HG03442 (cell line): ENCODE results near the gene GOLGA8T.
"Not testable (repeated sequence)": the region's sequence is repeated elsewhere in the genome, so short reads cannot be mapped to it uniquely, and the experiment has no call there.

Source experiments
- ATAC-seq: cut with Tn5 transposase; IDR thresholded peaks from one replicate; pipeline ENCODE4 v1.9.1; 2021; ENCODE audit warnings: mild to moderate bottlenecking, moderate library complexity; ENCODE audit not compliant: unreplicated experiment

Gene GOLGA8T

GRCh38 chr15:30134751-30135150 lies at the start of gene GOLGA8T:
GOLGA8T (plus strand) TSS chr15:30135051; CDS start chr15:30135149, 98 bp downstream.
- not testable (repeated sequence) for ATAC-seq

GRCh38 chr15:30097827-30098226 lies 37.0 kb upstream of the GOLGA8T start:
- not testable (repeated sequence) for ATAC-seq

- ATAC-seq: not testable (repeated sequence)
These were observed 32.0 kb upstream of the GOLGA8T start for GRCh38 chr15:30102890-30103289.

- ATAC-seq: not testable (repeated sequence)
These were observed 30.8 kb upstream of the GOLGA8T start for GRCh38 chr15:30103941-30104507.

- ATAC-seq: not testable (repeated sequence)
These were observed 24.3 kb upstream of the GOLGA8T start for GRCh38 chr15:30110591-30110990.

GRCh38 chr15:30130066-30130465 lies 4.8 kb upstream of the GOLGA8T start:
- not testable (repeated sequence) for ATAC-seq

- ATAC-seq: not testable (repeated sequence)
These were observed 8.4 kb downstream of the GOLGA8T start for GRCh38 chr15:30143246-30143645.

- not testable (repeated sequence) for ATAC-seq
These were observed 15.0 kb downstream of the GOLGA8T start for GRCh38 chr15:30149891-30150290.

- not testable (repeated sequence) for ATAC-seq
These were observed 27.9 kb downstream of the GOLGA8T start for GRCh38 chr15:30162479-30163357.

GRCh38 chr15:30163759-30164158 lies 28.9 kb downstream of the GOLGA8T start:
- not testable (repeated sequence) for ATAC-seq

GRCh38 chr15:30164257-30164656 lies 29.4 kb downstream of the GOLGA8T start:
- not testable (repeated sequence) for ATAC-seq

GRCh38 chr15:30167403-30167802 lies 32.6 kb downstream of the GOLGA8T start:
- ATAC-seq: not testable (repeated sequence)

- not testable (repeated sequence) for ATAC-seq
These were observed 33.0 kb downstream of the GOLGA8T start for GRCh38 chr15:30167886-30168285.

- not testable (repeated sequence) for ATAC-seq
These were observed 36.6 kb downstream of the GOLGA8T start for GRCh38 chr15:30171452-30171851.

- peak; percentile 70 for ATAC-seq
These were observed 38.3 kb downstream of the GOLGA8T start for GRCh38 chr15:30173041-30173608.

- ATAC-seq: not testable (repeated sequence)
These were observed 40.4 kb downstream of the GOLGA8T start for GRCh38 chr15:30175291-30175690.

GRCh38 chr15:30176613-30177012 lies 41.8 kb downstream of the GOLGA8T start:
- ATAC-seq: not testable (repeated sequence)

- not testable (repeated sequence) for ATAC-seq
These were observed 45.0 kb downstream of the GOLGA8T start for GRCh38 chr15:30179814-30180213.

GRCh38 chr15:30185495-30185894 lies 50.6 kb downstream of the GOLGA8T start:
- ATAC-seq: not testable (repeated sequence)

GRCh38 chr15:30187429-30187828 lies 52.6 kb downstream of the GOLGA8T start:
- ATAC-seq: not testable (repeated sequence)

- not testable (repeated sequence) for ATAC-seq
These were observed 54.9 kb downstream of the GOLGA8T start for GRCh38 chr15:30189754-30190153.
